Nasal cavity respiratory epithelium epithelial cell of viscerocranial mucosa (primary cell): ENCODE data around the gene C2orf80. TPM values are rescaled to one million over a fixed set of nuclear protein-coding genes. Genes with fewer than 3 reads are reported as not detected.

Experiments used
- total RNA-seq: library from RNA; depleted of rRNA; stranded (reverse); fragments of >200 nt; gene quantifications from 2 replicates; pipeline ENCODE4 v1.2.3, GENCODE V29; 2014

C2orf80 gene
- total RNA-seq, result not detected in 2 replicates

GRCh38 chr2:208189810-208190503, at the start of gene C2orf80:
TSS of gene C2orf80 (minus strand) at chr2:208190030. CDS start at chr2:208186986, 3,044 bp downstream.

GRCh38 chr2:208163489-208163888, 26.3 kb downstream of the C2orf80 start, which contains the start of gene CRYGA:
TSS of gene CRYGA (minus strand) at chr2:208163589. CDS start at chr2:208163556, 33 bp downstream.

GRCh38 chr2:208146006-208146405, 43.8 kb downstream of the C2orf80 start, which contains the start of gene CRYGB:
TSS of gene CRYGB (minus strand) at chr2:208146158. CDS start at chr2:208146120, 38 bp downstream.

GRCh38 chr2:208129744-208130711, 59.8 kb downstream of the C2orf80 start, which contains the start of gene CRYGC:
TSS of gene CRYGC (minus strand) at chr2:208129828. CDS start at chr2:208129792, 36 bp downstream.

GRCh38 chr2:208124013-208124715, 65.7 kb downstream of the C2orf80 start, which contains the start of gene CRYGD:
TSS of gene CRYGD (minus strand) at chr2:208124524. CDS start at chr2:208124473, 51 bp downstream.

Other genes with a start within 250 kb of the C2orf80 start
- 11.3 and 14.5 TPM in 2 replicates for gene PLEKHM3, start 164.5 kb downstream of the C2orf80 start, total RNA-seq
- gene CRYGD, start 65.5 kb downstream of the C2orf80 start, total RNA-seq, result not detected in 2 replicates
- gene CRYGC, start 60.2 kb downstream of the C2orf80 start, total RNA-seq, result not detected in 2 replicates
- not detected in 2 replicates for gene CRYGB, start 43.9 kb downstream of the C2orf80 start, total RNA-seq
- not detected in 2 replicates for gene CRYGA, start 26.4 kb downstream of the C2orf80 start, total RNA-seq
- gene IDH1, start 65.0 kb upstream of the C2orf80 start, total RNA-seq, result 306 and 350 TPM in 2 replicates
- 30.4 and 40.1 TPM in 2 replicates for gene PIKFYVE, start 76.2 kb upstream of the C2orf80 start, total RNA-seq
- gene PTH2R, start 216.8 kb upstream of the C2orf80 start, total RNA-seq, result not detected in 2 replicates